Activated naive CD8-positive, alpha-beta T cell treated with anti-CD3 and anti-CD28 coated beads, Interleukin-2, amount 50 U/mL, for 16 hours (primary cell): ENCODE data around the gene RNF135.
"Not testable (repeated sequence)": the region's sequence is repeated elsewhere in the genome, so short reads cannot be mapped to it uniquely, and the experiment has no call there.

Source experiments
- DNase-seq: peaks from one replicate; pipeline ENCODE4 v3.0.0-alpha.2; 2020; ENCODE audit warnings: low read depth, low spot score

RNF135 gene

GRCh38 chr17:30997842-30998241, 27.0 kb downstream of the RNF135 start:
- DNase-seq, result no peak

GRCh38 chr17:31002047-31002446, 31.2 kb downstream of the RNF135 start:
- DNase-seq, result no peak

- no peak for DNase-seq
These were observed 32.5 kb downstream of the RNF135 start for GRCh38 chr17:31003225-31003866.

GRCh38 chr17:31004160-31004559, 33.3 kb downstream of the RNF135 start:
- DNase-seq, result no peak

- no peak for DNase-seq
These were observed 37.0 kb downstream of the RNF135 start for GRCh38 chr17:31007695-31008373.

GRCh38 chr17:31008374-31009041, 37.7 kb downstream of the RNF135 start:
- no peak for DNase-seq

- not testable (repeated sequence) for DNase-seq
These were observed 38.3 kb downstream of the RNF135 start for GRCh38 chr17:31009042-31009702.

GRCh38 chr17:31010014-31010413, 39.2 kb downstream of the RNF135 start:
- DNase-seq, result not testable (repeated sequence)

- no peak for DNase-seq
These were observed 43.0 kb downstream of the RNF135 start for GRCh38 chr17:31013844-31014243.

GRCh38 chr17:31015639-31016038, 44.8 kb downstream of the RNF135 start:
- no peak for DNase-seq

GRCh38 chr17:31019004-31019403, 48.2 kb downstream of the RNF135 start:
- no peak for DNase-seq

- not testable (repeated sequence) for DNase-seq
These were observed 52.3 kb downstream of the RNF135 start for GRCh38 chr17:31023171-31023570.

- no peak for DNase-seq
These were observed 61.0 kb downstream of the RNF135 start for GRCh38 chr17:31031841-31032240.

GRCh38 chr17:31035611-31036010, 64.8 kb downstream of the RNF135 start:
- not testable (repeated sequence) for DNase-seq

- DNase-seq, result not testable (repeated sequence)
These were observed 70.0 kb downstream of the RNF135 start for GRCh38 chr17:31040837-31041236.

- DNase-seq, result not testable (repeated sequence)
These were observed 71.5 kb downstream of the RNF135 start for GRCh38 chr17:31042378-31042777.

- not testable (repeated sequence) for DNase-seq
These were observed 76.1 kb downstream of the RNF135 start for GRCh38 chr17:31046856-31047425.

- no peak for DNase-seq
These were observed 77.3 kb downstream of the RNF135 start for GRCh38 chr17:31048142-31048541.

GRCh38 chr17:31048780-31049179, 77.9 kb downstream of the RNF135 start:
- no peak for DNase-seq
